Loucy (cell line): ENCODE measurements around the gene RASSF5.

Experiments
- H2AFZ ChIP-seq: fragments of 200-600 bp; sonication (generic); 2 replicates; pipeline ENCODE4 v1.6.0; 2016; ENCODE audit warnings: antibody characterized with exemption, mild to moderate bottlenecking, low read length, moderate library complexity
- H3F3A ChIP-seq: fragments of 200-600 bp; 2 replicates; pipeline ENCODE4 v1.6.0; 2016; ENCODE audit warnings: antibody characterized with exemption, low read depth, mild to moderate bottlenecking
- H3K27me3 ChIP-seq: fragments of 200-600 bp; sonication (generic); 2 replicates; pipeline ENCODE4 v1.6.1; 2014; ENCODE audit warnings: low read length, mild to moderate bottlenecking; ENCODE audit not compliant: insufficient read depth, poor library complexity, severe bottlenecking
- H3K36me3 ChIP-seq: fragments of 200-600 bp; sonication (generic); 2 replicates; pipeline ENCODE4 v1.6.1; 2016; ENCODE audit warnings: low read length; ENCODE audit not compliant: insufficient read depth
- H3K4me1 ChIP-seq: fragments of 200-600 bp; sonication (generic); 2 replicates; pipeline ENCODE4 v1.5.1; 2014; ENCODE audit warnings: low read length, mild to moderate bottlenecking; ENCODE audit not compliant: insufficient read depth, poor library complexity, severe bottlenecking
- H3K4me2 ChIP-seq: fragments of 200-600 bp; sonication (generic); 2 replicates; pipeline ENCODE4 v1.6.0; 2014; ENCODE audit warnings: antibody characterized with exemption, low read length, low read depth, mild to moderate bottlenecking; ENCODE audit not compliant: poor library complexity, severe bottlenecking
- H3K4me3 ChIP-seq: fragments of 200-600 bp; sonication (generic); 2 replicates; pipeline ENCODE4 v1.5.1; 2014; ENCODE audit warnings: low read length, mild to moderate bottlenecking, mixed read lengths; ENCODE audit not compliant: poor library complexity, severe bottlenecking
- H3K79me2 ChIP-seq: fragments of 200-600 bp; sonication (generic); 2 replicates; pipeline ENCODE4 v1.6.1; 2014; ENCODE audit warnings: low read length; ENCODE audit not compliant: insufficient read depth
- H3K9ac ChIP-seq: fragments of 200-600 bp; sonication (generic); 2 replicates; pipeline ENCODE4 v1.6.0; 2014; ENCODE audit warnings: mild to moderate bottlenecking, low read depth, low read length, moderate library complexity; ENCODE audit not compliant: poor library complexity, severe bottlenecking
- H3K9me2 ChIP-seq: fragments of 200-600 bp; sonication (generic); replicated peaks from 2 replicates; pipeline ENCODE4 v1.6.1; 2016; ENCODE audit warnings: low read depth, low read length, mixed read lengths
- H3K9me3 ChIP-seq: fragments of 200-600 bp; sonication (generic); 2 replicates; pipeline ENCODE4 v1.6.1; 2014; ENCODE audit warnings: mild to moderate bottlenecking, antibody characterized with exemption, low read length, low read depth; ENCODE audit not compliant: insufficient read depth
- H4K20me1 ChIP-seq: fragments of 200-600 bp; sonication (generic); 2 replicates; pipeline ENCODE4 v1.6.0; 2014; ENCODE audit warnings: antibody characterized with exemption, low read length, mild to moderate bottlenecking; ENCODE audit not compliant: insufficient read depth, poor library complexity, severe bottlenecking
- EZH2phosphoT487 ChIP-seq: fragments of 200-600 bp; IDR thresholded peaks from 2 replicates; pipeline ENCODE4 v1.6.1; 2018; ENCODE audit warnings: antibody characterized with exemption, mild to moderate bottlenecking, moderate library complexity, borderline replicate concordance
- TF ChIP-seq, protein P1 (sequence below): fragments of 200-600 bp; sonication (generic); conservative IDR thresholded peaks from 2 replicates; pipeline ENCODE4 v1.5.1; 2014; ENCODE audit warnings: mild to moderate bottlenecking, antibody characterized with exemption, low read length

The RASSF5 gene

DNA sequence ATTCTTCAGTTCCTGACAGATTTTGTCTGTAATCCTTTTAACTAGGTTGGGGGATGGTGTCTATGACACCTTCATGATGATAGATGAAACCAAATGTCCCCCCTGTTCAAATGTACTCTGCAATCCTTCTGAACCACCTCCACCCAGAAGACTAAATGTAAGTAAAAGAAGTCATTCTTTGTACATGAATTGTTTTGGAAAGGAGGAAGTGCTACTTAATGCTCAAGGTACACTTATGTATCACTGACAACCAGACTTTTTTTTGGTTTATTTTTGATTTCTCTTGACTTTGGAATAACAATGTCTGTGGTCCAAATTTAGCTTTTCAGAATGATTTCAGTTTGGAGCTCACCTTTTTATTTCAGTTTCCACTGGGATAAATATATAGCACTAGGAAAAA lies 130.3 kb downstream of the RASSF5 start:
- Histone ChIP-seq H3F3A (no peaks in the 10 kb centered on the region), H3K9me2 (no peaks in the 10 kb centered on the region), H3K9me3 (no peaks in the 10 kb centered on the region), H3K4me2 (peak overlapping the region; percentile 89), H3K36me3 (no peaks in the 10 kb centered on the region), H3K9ac (peak overlapping the region; percentile 86), H4K20me1 (peaks cover 7% of the 10 kb centered on the region), H3K27me3 (no peaks in the 10 kb centered on the region), H3K79me2 (peaks cover 60% of the 10 kb centered on the region), H2AFZ (no peak overlapping the region), H3K4me1 (peaks cover 39% of the 10 kb centered on the region), H3K4me3 (peak overlapping the region; percentile 91)
- TF ChIP-seq, protein P1, sequence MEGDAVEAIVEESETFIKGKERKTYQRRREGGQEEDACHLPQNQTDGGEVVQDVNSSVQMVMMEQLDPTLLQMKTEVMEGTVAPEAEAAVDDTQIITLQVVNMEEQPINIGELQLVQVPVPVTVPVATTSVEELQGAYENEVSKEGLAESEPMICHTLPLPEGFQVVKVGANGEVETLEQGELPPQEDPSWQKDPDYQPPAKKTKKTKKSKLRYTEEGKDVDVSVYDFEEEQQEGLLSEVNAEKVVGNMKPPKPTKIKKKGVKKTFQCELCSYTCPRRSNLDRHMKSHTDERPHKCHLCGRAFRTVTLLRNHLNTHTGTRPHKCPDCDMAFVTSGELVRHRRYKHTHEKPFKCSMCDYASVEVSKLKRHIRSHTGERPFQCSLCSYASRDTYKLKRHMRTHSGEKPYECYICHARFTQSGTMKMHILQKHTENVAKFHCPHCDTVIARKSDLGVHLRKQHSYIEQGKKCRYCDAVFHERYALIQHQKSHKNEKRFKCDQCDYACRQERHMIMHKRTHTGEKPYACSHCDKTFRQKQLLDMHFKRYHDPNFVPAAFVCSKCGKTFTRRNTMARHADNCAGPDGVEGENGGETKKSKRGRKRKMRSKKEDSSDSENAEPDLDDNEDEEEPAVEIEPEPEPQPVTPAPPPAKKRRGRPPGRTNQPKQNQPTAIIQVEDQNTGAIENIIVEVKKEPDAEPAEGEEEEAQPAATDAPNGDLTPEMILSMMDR: no peak
- no peak for TF ChIP-seq EZH2phosphoT487
